DMS53 treated with DMSO at 0.1 percent for 48 hours (cell line): ENCODE measurements around the gene LYRM1.
"Not testable (repeated sequence)": the region's sequence is repeated elsewhere in the genome, so short reads cannot be mapped to it uniquely, and the experiment has no call there.

Source experiments
- DNase-seq: peaks from one replicate; lab custom pipeline; 2025; ENCODE audit not compliant: unreplicated experiment; lab: John Stamatoyannopoulos, UW

Gene LYRM1

GRCh38 chr16:20900299-20901067 is at the start of gene LYRM1, which contains the start of gene DCUN1D3:
Gene LYRM1, plus strand, starts transcription at chr16:20900771. Its CDS starts 14,785 bp downstream, at chr16:20915556.
Gene DCUN1D3, minus strand, starts transcription at chr16:20900358. Its CDS starts 37,820 bp downstream, at chr16:20862538.
- DNase-seq, result peak; percentile 88

- no peak for DNase-seq
These were observed 49.6 kb upstream of the LYRM1 start for GRCh38 chr16:20850981-20851380.

- no peak for DNase-seq
These were observed 49.0 kb upstream of the LYRM1 start for GRCh38 chr16:20851601-20852000.

- no peak for DNase-seq
These were observed 47.4 kb upstream of the LYRM1 start for GRCh38 chr16:20853143-20853542.

GRCh38 chr16:20853981-20854620 is 46.5 kb upstream of the LYRM1 start:
- DNase-seq, result no peak

- peak; percentile 8 for DNase-seq
These were observed 45.6 kb upstream of the LYRM1 start for GRCh38 chr16:20854963-20855362.

GRCh38 chr16:20857281-20857680 is 43.3 kb upstream of the LYRM1 start:
- DNase-seq, result no peak

- no peak for DNase-seq
These were observed 41.3 kb upstream of the LYRM1 start for GRCh38 chr16:20859229-20859628.

- DNase-seq, result no peak
These were observed 40.9 kb upstream of the LYRM1 start for GRCh38 chr16:20859699-20860098.

GRCh38 chr16:20860361-20860760 is 40.2 kb upstream of the LYRM1 start:
- no peak for DNase-seq

- not testable (repeated sequence) for DNase-seq
These were observed 39.6 kb upstream of the LYRM1 start for GRCh38 chr16:20860995-20861394.

GRCh38 chr16:20862162-20862960 is 38.2 kb upstream of the LYRM1 start:
- no peak for DNase-seq

GRCh38 chr16:20864376-20864775 is 36.2 kb upstream of the LYRM1 start:
- DNase-seq, result not testable (repeated sequence)

- DNase-seq, result no peak
These were observed 35.0 kb upstream of the LYRM1 start for GRCh38 chr16:20865420-20866131.

- DNase-seq, result no peak
These were observed 34.3 kb upstream of the LYRM1 start for GRCh38 chr16:20866145-20866772.

GRCh38 chr16:20866801-20867200 is 33.8 kb upstream of the LYRM1 start:
- DNase-seq, result no peak

- DNase-seq, result no peak
These were observed 33.0 kb upstream of the LYRM1 start for GRCh38 chr16:20867585-20867984.

- DNase-seq, result no peak
These were observed 31.7 kb upstream of the LYRM1 start for GRCh38 chr16:20868890-20869289.

- no peak for DNase-seq
These were observed 30.3 kb upstream of the LYRM1 start for GRCh38 chr16:20870122-20870820.

GRCh38 chr16:20871258-20871657 is 29.3 kb upstream of the LYRM1 start:
- no peak for DNase-seq
